H1 (cell line): Measurements from ENCODE around the gene ZNF385B. TPM values are rescaled to one million over a fixed set of nuclear protein-coding genes. Genes with fewer than 3 reads are reported as not detected.

Source experiments
- CTCF ChIA-PET: fragments of 300-600 bp; sonication (Branson Sonifier 250); formaldehyde crosslinking; loops from one replicate; lab custom pipeline; 2021; ENCODE audit not compliant: partially characterized antibody; lab: Charles Lee
- POLR2A ChIA-PET: fragments of 300-600 bp; sonication (Branson Sonifier 250); formaldehyde crosslinking; loops from one replicate; lab custom pipeline; 2021; ENCODE audit warnings: inconsistent platforms; ENCODE audit not compliant: partially characterized antibody; lab: Charles Lee
- DNase-seq, 2 experiments: peaks; one replicate each; pipeline versions ENCODE4 v3.0.0 to v3.0.0-alpha.2; 2010 to 2022; ENCODE audit warnings: low spot score in 2 of 2, low read depth in 1 of 2, mixed read lengths in 1 of 2
- FAIRE-seq: peaks from 2 replicates; lab custom pipeline; 2011; peaks lifted over from hg19 to GRCh38; lab: Jason Lieb, UNC
- H2AFZ ChIP-seq: 2 replicates; pipeline ENCODE4 v1.8.1; 2012; ENCODE audit warnings: low read length, inconsistent platforms
- H2AK5ac ChIP-seq: 2 replicates; pipeline ENCODE4 v1.6.1; 2013; ENCODE audit warnings: low read depth, low read length
- H2BK120ac ChIP-seq: replicated peaks from 2 replicates; pipeline ENCODE3; 2013; ENCODE audit warnings: low read depth, low read length, inconsistent platforms
- H2BK12ac ChIP-seq: 2 replicates; pipeline ENCODE4 v1.6.1; 2013; ENCODE audit warnings: low read depth, low read length
- H2BK15ac ChIP-seq: 2 replicates; pipeline ENCODE4 v1.6.1; 2013; ENCODE audit warnings: low read length
- H2BK20ac ChIP-seq: 2 replicates; pipeline ENCODE4 v1.6.1; 2013; ENCODE audit warnings: low read length
- H2BK5ac ChIP-seq: 2 replicates; pipeline ENCODE4 v1.6.1; 2013; ENCODE audit warnings: low read depth, low read length
- H3K14ac ChIP-seq: 2 replicates; pipeline ENCODE4 v1.6.1; 2013; ENCODE audit warnings: inconsistent platforms; ENCODE audit not compliant: insufficient read length
- H3K18ac ChIP-seq: 2 replicates; pipeline ENCODE4 v1.6.1; 2013; ENCODE audit warnings: low read length; ENCODE audit errors: extremely low read depth
- H3K23ac ChIP-seq: 2 replicates; pipeline ENCODE4 v1.6.1; 2013; ENCODE audit warnings: inconsistent platforms; ENCODE audit not compliant: insufficient read length
- H3K23me2 ChIP-seq: 2 replicates; pipeline ENCODE4 v1.6.1; 2013; ENCODE audit warnings: low read depth, low read length
- H3K27ac ChIP-seq: 2 replicates; pipeline ENCODE4 v1.6.1; 2011; ENCODE audit warnings: low read depth, low read length, inconsistent platforms
- H3K27me3 ChIP-seq, 4 experiments: replicated peaks in 1 of 4; 1 replicate in 1 of 4; 2 replicates in 3 of 4; pipeline versions ENCODE4 v1.6.1 to v1.8.1; 2011 to 2013; ENCODE audit warnings: low read length in 3 of 4, mild to moderate bottlenecking in 3 of 4, inconsistent platforms in 2 of 4, mixed read lengths in 2 of 4, moderate library complexity in 1 of 4; ENCODE audit not compliant: control insufficient read depth in 3 of 4, insufficient read depth in 3 of 4; ENCODE audit errors: extremely low read depth in 1 of 4
- H3K36me3 ChIP-seq, 4 experiments: 2 replicates each; pipeline versions ENCODE4 v1.6.1 to v1.8.1; 2011 to 2013; ENCODE audit warnings: mild to moderate bottlenecking in 4 of 4, low read length in 3 of 4, moderate library complexity in 2 of 4, control low read depth in 1 of 4, inconsistent platforms in 1 of 4; ENCODE audit not compliant: insufficient read depth in 4 of 4, control insufficient read depth in 2 of 4
- H3K4ac ChIP-seq: replicated peaks from 2 replicates; pipeline ENCODE3; 2013; ENCODE audit warnings: low read length, low read depth, mixed read lengths, inconsistent platforms; ENCODE audit not compliant: insufficient read length
- H3K4me1 ChIP-seq, 4 experiments: replicated peaks in 1 of 4; 1 replicate in 1 of 4; 2 replicates in 3 of 4; pipeline versions ENCODE4 v1.6.1 to v1.8.1; 2011 to 2013; ENCODE audit warnings: low read length in 3 of 4, inconsistent platforms in 2 of 4, mixed read lengths in 1 of 4; ENCODE audit not compliant: insufficient read depth in 4 of 4, control insufficient read depth in 3 of 4
- H3K4me2 ChIP-seq, 2 experiments: 2 replicates each; pipeline versions ENCODE4 v1.6.1 to v1.8.1; 2011 to 2013; ENCODE audit warnings: low read depth in 2 of 2, low read length in 2 of 2, control low read depth in 1 of 2, inconsistent platforms in 1 of 2, mild to moderate bottlenecking in 1 of 2; ENCODE audit not compliant: insufficient read depth in 1 of 2
- H3K4me3 ChIP-seq, 4 experiments: fragments of 200-600, 300-600 bp in 1 of 4; sonication (generic), shearing (Covaris generic), sonication (Bioruptor Twin) in 1 of 4; 2 replicates each; pipeline versions ENCODE4 v1.5.1 to v1.8.1; 2011 to 2016; ENCODE audit warnings: low read length in 4 of 4, low read depth in 3 of 4, control low read depth in 2 of 4, inconsistent platforms in 2 of 4, mild to moderate bottlenecking in 2 of 4, mixed read lengths in 1 of 4, moderate library complexity in 1 of 4; ENCODE audit not compliant: insufficient read depth in 2 of 4; ENCODE audit errors: extremely low read depth in 1 of 4
- H3K56ac ChIP-seq: replicated peaks from 2 replicates; pipeline ENCODE3; 2013; ENCODE audit warnings: low read depth, mild to moderate bottlenecking, mixed read lengths, low read length, inconsistent platforms; ENCODE audit not compliant: insufficient read length
- H3K79me1 ChIP-seq: 2 replicates; pipeline ENCODE4 v1.6.1; 2013; ENCODE audit warnings: low read depth, low read length, control low read depth
- H3K79me2 ChIP-seq, 2 experiments: 2 replicates each; pipeline versions ENCODE4 v1.6.1 to v1.8.1; 2012 to 2013; ENCODE audit warnings: low read length in 2 of 2, mild to moderate bottlenecking in 2 of 2, inconsistent platforms in 1 of 2; ENCODE audit not compliant: insufficient read depth in 2 of 2, control insufficient read depth in 1 of 2
- H3K9ac ChIP-seq, 4 experiments: replicated peaks in 1 of 4; 1 replicate in 1 of 4; 2 replicates in 3 of 4; pipeline versions ENCODE4 v1.6.1 to v1.8.1; 2011 to 2013; ENCODE audit warnings: low read depth in 3 of 4, low read length in 3 of 4, control low read depth in 2 of 4, mild to moderate bottlenecking in 2 of 4, moderate library complexity in 2 of 4, inconsistent platforms in 1 of 4; ENCODE audit errors: extremely low read depth in 1 of 4
- H3K9me3 ChIP-seq, 2 experiments: 2 replicates each; pipeline versions ENCODE4 v1.6.1 to v1.8.1; 2012 to 2013; ENCODE audit warnings: mild to moderate bottlenecking in 2 of 2, moderate library complexity in 2 of 2, control low read depth in 1 of 2, inconsistent platforms in 1 of 2, low read depth in 1 of 2, low read length in 1 of 2, mixed read lengths in 1 of 2; ENCODE audit not compliant: insufficient read depth in 2 of 2
- H4K20me1 ChIP-seq, 2 experiments: replicated peaks in 1 of 2; 2 replicates each; pipeline versions ENCODE3 to v1.8.1; 2011 to 2013; ENCODE audit warnings: inconsistent platforms in 2 of 2, low read length in 2 of 2, mild to moderate bottlenecking in 1 of 2; ENCODE audit not compliant: insufficient read depth in 2 of 2, control insufficient read depth in 1 of 2
- H4K5ac ChIP-seq: 2 replicates; pipeline ENCODE4 v1.6.1; 2013; ENCODE audit warnings: low read length, low read depth, mixed read lengths, inconsistent platforms; ENCODE audit not compliant: insufficient read length
- H4K8ac ChIP-seq: 2 replicates; pipeline ENCODE4 v1.8.0; 2013; ENCODE audit warnings: mild to moderate bottlenecking, moderate library complexity, low read length, inconsistent platforms; ENCODE audit not compliant: insufficient read depth; ENCODE audit errors: extremely low read depth
- H4K91ac ChIP-seq: replicated peaks from 2 replicates; pipeline ENCODE3; 2013; ENCODE audit warnings: low read length, mixed read lengths, inconsistent platforms; ENCODE audit not compliant: insufficient read length
- ASH2L ChIP-seq: fragments of 200-600, 300-600 bp; sonication (generic); IDR thresholded peaks from one replicate; pipeline ENCODE4 v1.7.1; 2017; ENCODE audit warnings: low read length
- BACH1 ChIP-seq: IDR thresholded peaks from 2 replicates; pipeline ENCODE4 v1.6.1; 2012; ENCODE audit warnings: low read length, improper control_type of control experiment
- BRCA1 ChIP-seq: IDR thresholded peaks from 2 replicates; pipeline ENCODE4 v1.6.1; 2012; ENCODE audit warnings: low read depth, low read length, improper control_type of control experiment
- CBX5 ChIP-seq: fragments of 300-800, 300-1000 bp; sonication (generic); IDR thresholded peaks from 2 replicates; pipeline ENCODE4 v1.7.1; 2016; ENCODE audit warnings: antibody characterized with exemption, low read length, low read depth
- CBX8 ChIP-seq: fragments of 300-800, 300-1000 bp; sonication (generic); IDR thresholded peaks from 2 replicates; pipeline ENCODE4 v1.7.1; 2016; ENCODE audit warnings: low read depth, low read length, borderline replicate concordance
- CHD1 ChIP-seq: IDR thresholded peaks from 2 replicates; pipeline ENCODE4 v1.6.1; 2012; ENCODE audit warnings: low read depth, low read length, improper control_type of control experiment
- E2F6 ChIP-seq: IDR thresholded peaks from 2 replicates; pipeline ENCODE4 v1.6.1; 2012; ENCODE audit warnings: inconsistent platforms
- EZH2 ChIP-seq: fragments of 200-600 bp; sonication (generic); IDR thresholded peaks from 2 replicates; pipeline ENCODE4 v1.7.1; 2012; ENCODE audit warnings: low read depth, mild to moderate bottlenecking, moderate library complexity, low read length, inconsistent platforms; ENCODE audit not compliant: severe bottlenecking
- GTF2F1 ChIP-seq: IDR thresholded peaks from 2 replicates; pipeline ENCODE4 v1.6.1; 2012; ENCODE audit warnings: low read depth, low read length, improper control_type of control experiment, borderline replicate concordance
- KDM4A ChIP-seq: IDR thresholded peaks from one replicate; pipeline ENCODE4 v1.7.1; 2012; ENCODE audit warnings: low read depth, mild to moderate bottlenecking, moderate library complexity, low read length, inconsistent platforms; ENCODE audit not compliant: severe bottlenecking
- MAFK ChIP-seq: IDR thresholded peaks from 2 replicates; pipeline ENCODE4 v1.6.1; 2012; ENCODE audit warnings: low read depth, mild to moderate bottlenecking, improper control_type of control experiment, low read length
- NRF1 ChIP-seq: IDR thresholded peaks from 2 replicates; pipeline ENCODE4 v1.6.1; 2011; ENCODE audit warnings: mild to moderate bottlenecking, low read depth, low read length, improper control_type of control experiment
- PHF8 ChIP-seq: fragments of 200-600 bp; sonication (generic); conservative IDR thresholded peaks from 2 replicates; pipeline ENCODE4 v1.7.1; 2012; ENCODE audit warnings: low read depth, mild to moderate bottlenecking, inconsistent platforms, low read length, moderate library complexity
- RXRA ChIP-seq: IDR thresholded peaks from 2 replicates; pipeline ENCODE4 v1.6.1; 2011; ENCODE audit warnings: low read depth, mild to moderate bottlenecking, low read length, moderate library complexity; ENCODE audit not compliant: insufficient read depth
- SIRT6 ChIP-seq: IDR thresholded peaks from one replicate; pipeline ENCODE4 v1.7.1; 2012; ENCODE audit warnings: low read length, inconsistent platforms
- whole genome bisulfite sequencing, 2 experiments: shearing (Covaris generic) in 1 of 2; methylation state at CpG; one replicate each; pipeline versions ENCODE4 v1.1.6 to v1.1.7; 2013 to 2015; ENCODE audit warnings: low lambda C conversion rate in 2 of 2, mixed read lengths in 2 of 2, inconsistent platforms in 1 of 2, low coverage in 1 of 2, missing lambda C conversion rate in 1 of 2; ENCODE audit not compliant: insufficient replicate concordance in 2 of 2, insufficient coverage in 1 of 2, insufficient read length in 1 of 2; ENCODE audit errors: extremely low coverage in 1 of 2, missing lambda C conversion rate in 1 of 2; 5-methylcytosine and 5-hydroxymethylcytosine counted together
- polyA plus RNA-seq, 7 experiments: library from polyadenylated mRNA; depleted of rRNA in 3 of 7; stranded (reverse) in 5 of 7; unstranded in 2 of 7; fragments of >200 nt in 5 of 7; fragments of 200-250 nt in 2 of 7; gene quantifications; 1 replicate in 5 of 7; 2 replicates in 1 of 7; 4 replicates in 1 of 7; pipeline versions ENCODE4 v1.2.1 to v1.2.3, GENCODE V29; 2011 to 2013; ENCODE audit warnings: missing spikeins in 2 of 7, mixed read lengths in 2 of 7
- total RNA-seq: library from RNA; stranded (reverse); fragmentation: NEBNext Ultra II Directional; extraction: Animal tissue kit (Norgen Biotek cat#: 25700); gene quantifications from 2 replicates; pipeline ENCODE4 v1.2.1, GENCODE V29; 2021

ZNF385B gene
- total and polyA plus RNA-seq, 2 of the 8 experiments (the other 6 are each of a cell fraction or from before 2014, with no cell fraction given), result 1.1 to 3.7 TPM

GRCh38 chr2:179574061-179574519 is 287.3 kb downstream of the ZNF385B start:
- no peak overlapping the region for H2BK12ac ChIP-seq
- H3K4me3 ChIP-seq, result no peak overlapping the region
- no peak overlapping the region for H2BK120ac ChIP-seq
- no peak overlapping the region for H2BK20ac ChIP-seq
- H2AFZ ChIP-seq, result no peak overlapping the region
- H4K91ac ChIP-seq, result no peak overlapping the region
- no peaks in the 10 kb centered on the region for H3K79me1 ChIP-seq
- POLR2A ChIA-PET, result no interaction called here
- H3K79me2 ChIP-seq, result no peaks in the 10 kb centered on the region
- 92% methylated on average over 3 of the region's 3 CpGs; no CpG with 5 or more reads in 1 of the 2 experiments for WGBS, 2 experiments
- H3K9ac ChIP-seq, result no peak overlapping the region
- H4K5ac ChIP-seq, result no peak overlapping the region
- H3K23ac ChIP-seq, result no peak overlapping the region
- H3K36me3 ChIP-seq, result no peaks in the 10 kb centered on the region
- H3K56ac ChIP-seq, result no peak overlapping the region
- H3K23me2 ChIP-seq, result no peaks in the 10 kb centered on the region
- H3K18ac ChIP-seq, result no peak overlapping the region
- no peaks in the 10 kb centered on the region for H4K20me1 ChIP-seq
- no peak overlapping the region for H2BK5ac ChIP-seq
- no peak overlapping the region for H2BK15ac ChIP-seq
- H2AK5ac ChIP-seq, result no peak overlapping the region
- no peak overlapping the region for H3K4me2 ChIP-seq
- H3K4me1 ChIP-seq, result no peaks in the 10 kb centered on the region
- no peak overlapping the region for H3K4ac ChIP-seq
- no peaks in the 10 kb centered on the region for H3K27me3 ChIP-seq
- H3K14ac ChIP-seq, result no peak overlapping the region
- CTCF ChIA-PET, result no interaction called here
- no peak overlapping the region for H3K27ac ChIP-seq
- DNase-seq, result no peak
- H3K9me3 ChIP-seq, result no peaks in the 10 kb centered on the region
- H4K8ac ChIP-seq, result no peak overlapping the region
- no peak for FAIRE-seq
- no peak for TF ChIP-seq MAFK
- no peak for TF ChIP-seq BACH1
- no peak for TF ChIP-seq KDM4A
- no peak for TF ChIP-seq GTF2F1
- TF ChIP-seq BRCA1, result no peak
- TF ChIP-seq CBX5, result no peak
- no peak for TF ChIP-seq SIRT6
- TF ChIP-seq CHD1, result no peak
- TF ChIP-seq PHF8, result no peak
- TF ChIP-seq EZH2, result no peak
- TF ChIP-seq E2F6, result no peak
- no peak for TF ChIP-seq ASH2L
- no peak for TF ChIP-seq CBX8
- TF ChIP-seq RXRA, result no peak
- TF ChIP-seq NRF1, result no peak
